Activated T-helper 9 cell treated with anti-CD3 and anti-CD28 coated beads, Interleukin-2, amount 50 U/mL, for 16 hours (primary cell): ENCODE measurements around the gene RGL2.
"Not testable (repeated sequence)": the region's sequence is repeated elsewhere in the genome, so short reads cannot be mapped to it uniquely, and the experiment has no call there.

Experiments
- DNase-seq: peaks from one replicate; pipeline ENCODE4 v3.0.0-alpha.2; 2020; ENCODE audit warnings: low read depth

RGL2 gene, protein sequence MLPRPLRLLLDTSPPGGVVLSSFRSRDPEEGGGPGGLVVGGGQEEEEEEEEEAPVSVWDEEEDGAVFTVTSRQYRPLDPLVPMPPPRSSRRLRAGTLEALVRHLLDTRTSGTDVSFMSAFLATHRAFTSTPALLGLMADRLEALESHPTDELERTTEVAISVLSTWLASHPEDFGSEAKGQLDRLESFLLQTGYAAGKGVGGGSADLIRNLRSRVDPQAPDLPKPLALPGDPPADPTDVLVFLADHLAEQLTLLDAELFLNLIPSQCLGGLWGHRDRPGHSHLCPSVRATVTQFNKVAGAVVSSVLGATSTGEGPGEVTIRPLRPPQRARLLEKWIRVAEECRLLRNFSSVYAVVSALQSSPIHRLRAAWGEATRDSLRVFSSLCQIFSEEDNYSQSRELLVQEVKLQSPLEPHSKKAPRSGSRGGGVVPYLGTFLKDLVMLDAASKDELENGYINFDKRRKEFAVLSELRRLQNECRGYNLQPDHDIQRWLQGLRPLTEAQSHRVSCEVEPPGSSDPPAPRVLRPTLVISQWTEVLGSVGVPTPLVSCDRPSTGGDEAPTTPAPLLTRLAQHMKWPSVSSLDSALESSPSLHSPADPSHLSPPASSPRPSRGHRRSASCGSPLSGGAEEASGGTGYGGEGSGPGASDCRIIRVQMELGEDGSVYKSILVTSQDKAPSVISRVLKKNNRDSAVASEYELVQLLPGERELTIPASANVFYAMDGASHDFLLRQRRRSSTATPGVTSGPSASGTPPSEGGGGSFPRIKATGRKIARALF

DNA sequence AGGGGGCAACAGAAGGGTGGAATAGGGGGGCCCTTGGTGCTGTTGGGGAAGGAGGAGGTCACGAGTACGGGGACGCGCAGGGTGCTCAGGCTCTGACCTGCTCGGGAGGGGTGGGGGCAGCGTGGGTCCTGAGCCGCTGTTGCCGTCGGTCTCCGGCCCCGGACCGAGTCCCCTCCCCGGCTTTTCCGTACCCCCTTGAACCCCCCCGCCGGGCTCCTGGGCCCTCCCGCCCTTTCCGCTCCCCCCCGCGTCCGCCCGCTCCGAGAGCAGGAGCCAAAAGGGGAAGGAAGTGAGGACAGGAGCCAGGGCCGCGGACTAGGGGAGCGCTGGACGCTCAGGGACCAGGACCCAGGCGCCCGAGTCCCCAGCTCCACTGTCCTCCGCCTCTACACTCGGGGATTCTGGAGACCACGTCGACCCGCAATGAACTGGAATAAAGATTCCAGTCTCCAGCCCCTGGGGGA, at the start of gene RGL2:
Gene RGL2 (minus strand): TSS at position 170 of the 464 bp plus-strand sequence. CDS start 332 bp downstream, outside the sequence.
- DNase-seq = peak; percentile 40

DNA sequence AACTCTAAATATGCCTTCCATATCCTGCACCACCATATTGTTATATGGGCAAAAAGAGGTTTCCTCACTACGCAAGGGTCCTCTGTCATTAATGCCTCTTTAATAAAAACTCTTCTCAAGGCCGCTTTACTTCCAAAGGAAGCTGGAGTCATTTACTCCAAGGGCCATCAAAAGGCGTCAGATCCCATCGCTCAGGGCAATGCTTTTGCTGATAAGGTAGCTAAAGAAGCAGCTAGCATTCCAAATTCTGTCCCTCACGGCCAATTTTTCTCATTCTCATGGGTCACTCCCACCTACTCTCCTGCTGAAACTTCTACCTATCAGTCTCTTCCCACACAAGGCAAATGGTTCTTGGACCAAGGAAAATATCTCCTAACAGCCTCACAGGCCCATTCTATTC, 49.1 kb upstream of the RGL2 start:
- DNase-seq = no peak

DNA sequence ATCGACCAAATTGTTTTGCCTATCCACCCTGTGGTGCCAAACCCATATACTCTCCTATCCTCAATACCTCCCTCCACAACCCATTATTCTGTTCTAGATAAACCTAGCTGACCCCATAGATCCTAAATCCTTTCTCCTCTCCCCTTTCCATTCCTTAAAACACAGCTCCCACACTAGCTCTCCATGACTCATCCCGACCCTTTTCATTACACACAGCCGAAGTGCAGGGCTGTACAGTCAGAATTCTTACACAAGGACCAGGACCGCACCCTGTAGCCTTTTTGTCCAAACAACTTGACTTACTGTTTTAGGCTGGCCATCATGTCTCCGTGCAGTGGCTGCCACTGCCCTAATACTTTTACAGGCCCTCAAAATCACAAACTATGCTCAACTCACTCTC, 48.2 kb upstream of the RGL2 start:
- not testable (repeated sequence) for DNase-seq

DNA sequence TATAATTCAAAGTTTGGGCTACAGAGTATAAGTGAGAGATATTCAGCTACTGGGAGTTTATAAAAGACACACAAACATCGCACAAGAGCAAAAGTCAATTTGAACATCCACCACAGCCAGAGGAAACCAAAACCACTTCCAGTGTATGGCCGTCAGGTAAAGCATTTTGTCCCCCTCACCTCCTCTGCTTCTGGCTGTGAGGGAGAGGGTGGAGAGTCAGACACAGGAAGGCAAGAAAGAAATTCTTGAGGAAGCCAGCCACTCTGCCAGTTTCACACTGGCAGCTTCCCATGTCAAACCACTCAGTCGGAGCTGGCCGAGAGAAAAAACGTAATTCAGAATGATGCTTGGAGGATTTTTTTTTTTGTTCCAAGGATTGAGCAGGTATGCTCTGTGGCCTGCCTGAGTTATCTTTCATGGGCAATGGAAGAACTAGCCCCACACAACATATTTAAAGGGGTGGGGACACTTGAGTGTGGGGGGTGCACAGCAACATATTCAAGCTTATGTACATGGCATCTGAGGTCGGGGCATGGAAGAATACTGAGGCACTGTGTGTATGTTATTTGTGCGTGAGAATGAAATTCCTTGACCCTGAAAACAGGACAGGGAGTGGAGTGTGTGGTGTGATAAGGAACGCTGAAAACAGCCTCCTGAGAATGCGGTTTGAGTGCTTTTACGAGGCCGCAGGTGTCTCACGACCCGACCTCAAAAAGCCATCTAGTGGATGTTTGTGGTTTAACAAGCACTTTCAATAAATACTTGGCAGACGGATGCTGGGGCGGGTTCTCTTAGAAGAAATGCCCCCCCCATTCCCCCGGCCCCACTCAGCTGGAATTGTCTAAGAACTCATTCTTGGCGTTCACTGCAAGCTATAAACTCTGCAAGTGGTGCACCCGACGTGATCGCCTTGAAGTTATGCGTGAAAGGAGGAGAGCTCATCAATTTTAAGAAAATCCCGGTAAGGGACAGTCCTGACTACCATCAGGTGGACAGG, 46.3 kb upstream of the RGL2 start:
- peak; percentile 37 for DNase-seq

DNA sequence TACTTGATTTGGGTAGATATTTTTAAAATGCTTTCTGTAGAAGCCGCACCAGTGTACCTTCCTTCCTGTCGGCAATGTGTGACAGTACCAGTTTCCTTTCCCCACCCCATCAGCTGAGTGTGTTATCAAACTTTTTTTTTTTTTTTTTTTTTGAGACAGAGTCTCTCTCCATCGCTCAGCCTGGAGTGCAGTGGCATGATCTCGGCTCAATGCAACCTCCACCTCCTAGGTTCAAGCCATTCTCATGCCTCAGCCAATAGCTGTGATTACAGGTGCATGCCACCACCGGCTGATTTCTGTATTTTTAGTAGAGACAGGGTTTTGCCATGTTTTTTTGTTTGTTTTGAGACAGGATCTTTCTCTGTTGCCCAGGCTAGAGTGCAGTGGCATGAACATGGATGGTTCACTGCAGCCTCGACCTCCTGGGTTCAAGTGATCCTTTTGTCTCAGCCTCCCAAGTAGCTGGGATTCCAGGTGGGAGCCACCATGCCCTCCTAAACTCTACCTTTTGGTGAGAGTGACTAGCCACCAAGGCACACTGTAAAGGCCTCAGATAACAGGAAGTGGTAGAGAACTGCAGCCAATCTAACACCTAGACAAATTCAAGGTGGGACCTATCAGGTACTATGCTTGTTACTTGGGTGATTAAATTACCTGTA, 45.3 kb upstream of the RGL2 start:
- DNase-seq = no peak

DNA sequence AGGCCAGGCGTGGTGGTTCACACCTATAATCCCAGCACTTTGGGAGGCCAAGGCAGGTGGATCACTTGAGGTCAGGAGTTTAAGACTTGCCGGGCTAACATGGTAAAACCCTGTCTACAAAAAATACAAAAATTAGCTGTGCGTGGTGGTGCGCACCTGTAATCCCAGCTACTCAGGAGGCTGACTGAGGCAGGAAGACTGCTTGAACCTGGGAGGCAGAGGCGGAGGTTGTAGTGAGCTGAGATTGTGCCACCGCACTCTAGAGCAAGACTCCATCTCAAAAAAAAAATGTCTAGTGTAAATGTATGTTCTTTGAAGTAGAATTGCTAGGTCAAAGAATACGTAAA, 44.8 kb upstream of the RGL2 start:
- not testable (repeated sequence) for DNase-seq

DNA sequence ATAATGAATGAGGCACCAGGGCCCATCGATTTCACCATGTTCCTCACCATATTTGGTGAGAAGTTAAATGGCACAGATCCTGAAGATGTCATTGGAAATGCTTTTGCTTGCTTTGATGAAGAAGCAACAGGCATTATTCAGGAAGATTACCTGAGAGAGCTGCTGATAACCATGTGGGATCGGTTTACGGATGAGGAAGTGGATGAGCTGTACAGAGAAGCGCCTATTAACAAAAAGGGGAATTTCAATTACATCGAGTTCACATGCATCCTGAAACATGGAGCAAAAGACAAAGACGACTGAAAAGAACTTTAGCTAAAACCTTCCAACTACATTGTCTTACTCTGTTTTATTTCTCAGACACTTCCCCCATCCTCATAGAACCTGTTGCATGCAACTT, 40.5 kb upstream of the RGL2 start:
- DNase-seq = no peak

DNA sequence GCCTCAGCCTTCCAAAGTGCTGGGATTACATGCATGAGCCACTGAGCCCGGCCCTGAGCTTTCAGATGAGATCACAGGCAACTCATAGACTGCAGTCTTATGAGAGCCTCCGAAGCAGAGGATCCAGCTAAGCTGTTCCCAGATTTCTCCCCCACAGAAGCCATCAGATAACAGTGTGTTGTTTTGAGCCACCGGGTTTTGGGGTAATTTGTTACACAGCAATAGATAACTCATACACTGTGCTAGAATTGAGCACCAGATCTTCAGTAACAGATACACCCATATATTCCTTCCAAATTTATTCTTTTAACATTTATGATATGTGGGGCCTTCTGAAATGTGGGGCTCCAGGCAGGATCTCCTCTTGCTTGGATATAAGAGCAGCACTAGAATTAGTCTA, 37.8 kb upstream of the RGL2 start:
- no peak for DNase-seq

DNA sequence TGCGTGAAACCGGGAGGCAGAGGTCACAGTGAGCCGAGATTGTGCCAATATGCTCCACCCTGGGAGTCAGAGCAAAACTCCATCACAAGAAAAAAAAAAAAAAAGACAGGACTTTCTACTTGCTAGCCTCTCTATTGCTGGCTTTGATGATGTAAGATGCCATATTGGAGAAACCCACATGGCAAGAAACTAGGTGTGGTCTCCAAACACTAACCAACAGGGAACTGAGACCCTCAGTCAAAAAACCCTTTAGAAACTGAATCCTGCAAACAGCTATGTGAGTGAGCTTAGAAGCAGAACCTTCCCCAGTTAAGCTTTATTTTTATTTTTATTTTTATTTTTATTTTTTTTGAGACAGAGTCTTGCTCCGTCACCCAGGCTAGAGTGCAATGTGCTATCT, 37.2 kb upstream of the RGL2 start:
- no peak for DNase-seq

DNA sequence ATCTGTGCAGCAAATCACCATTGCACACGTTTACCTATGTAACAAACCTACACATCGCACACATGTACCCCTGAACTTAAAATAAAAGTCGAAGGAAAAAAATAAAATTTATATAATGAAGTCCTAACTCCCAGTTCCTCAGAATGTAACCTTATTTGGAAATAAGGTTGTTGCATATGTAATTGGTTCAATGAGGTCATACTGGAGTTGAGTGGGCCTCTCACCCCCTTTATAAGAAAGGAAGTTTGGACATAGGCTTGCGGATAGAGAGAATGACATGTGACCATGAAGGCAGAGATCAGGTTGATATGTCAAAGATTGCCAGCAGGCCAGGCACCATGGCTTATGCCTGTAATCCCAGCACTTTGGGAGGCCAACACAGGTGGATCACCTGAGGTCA, 34.9 kb upstream of the RGL2 start:
- no peak for DNase-seq

DNA sequence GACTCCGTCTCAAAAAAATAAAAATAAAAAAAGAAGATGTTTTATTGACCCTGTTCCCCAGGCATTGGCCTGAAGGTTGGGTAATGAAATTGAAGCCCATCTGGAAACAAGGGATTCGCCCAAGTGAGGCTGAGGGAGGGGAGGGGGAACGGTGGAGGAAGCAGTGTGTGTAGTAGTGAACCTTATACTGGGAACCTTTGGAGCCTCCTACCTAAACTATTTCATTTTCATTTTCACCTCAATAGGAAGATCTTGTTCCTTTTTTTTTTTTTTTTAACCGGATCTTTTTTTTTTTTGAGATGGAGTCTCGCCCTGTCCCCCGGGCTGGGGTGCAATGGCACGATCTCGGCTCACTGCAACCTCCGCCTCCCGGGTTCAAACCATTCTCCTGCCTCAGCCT, 32.0 kb upstream of the RGL2 start:
- DNase-seq = no peak

DNA sequence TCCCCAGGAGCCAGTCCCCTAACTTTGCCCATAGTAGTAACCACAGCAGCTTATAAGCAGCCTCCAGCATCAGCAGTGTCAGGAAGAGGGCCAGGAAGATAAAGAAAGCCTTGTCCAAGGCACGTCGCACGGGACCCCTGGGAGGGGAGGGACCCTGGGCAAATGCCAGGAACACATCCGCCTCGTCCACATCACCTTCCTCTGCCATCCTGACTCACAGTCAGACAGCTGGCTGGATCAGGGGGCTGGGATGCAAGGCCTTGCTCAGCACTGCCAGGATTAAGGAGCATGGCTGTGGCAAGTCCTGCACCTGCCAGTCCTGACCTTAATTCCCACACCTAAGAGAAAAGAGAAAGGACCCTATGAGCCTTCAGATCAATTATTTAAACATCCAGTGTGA, 30.3 kb upstream of the RGL2 start:
- DNase-seq = no peak

DNA sequence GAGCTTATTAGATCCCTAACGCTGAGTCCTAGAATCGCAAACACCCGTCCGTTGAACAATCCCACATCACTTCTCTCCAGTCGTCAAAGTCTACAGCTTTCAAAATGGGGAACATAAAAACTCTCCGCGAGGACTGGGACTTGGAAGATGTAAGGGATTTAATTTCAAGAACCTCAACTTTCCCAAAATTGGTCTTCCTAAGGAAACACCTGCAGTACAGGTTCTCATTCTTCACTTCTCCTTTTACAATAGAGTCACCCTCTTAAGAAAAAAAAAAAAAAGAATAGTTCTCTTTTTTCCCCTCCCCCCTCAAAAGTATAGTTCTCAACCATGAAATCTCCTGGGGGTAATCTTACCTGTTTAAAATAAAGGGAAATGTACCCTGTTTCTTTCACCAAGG, 25.4 kb upstream of the RGL2 start:
- DNase-seq = no peak

DNA sequence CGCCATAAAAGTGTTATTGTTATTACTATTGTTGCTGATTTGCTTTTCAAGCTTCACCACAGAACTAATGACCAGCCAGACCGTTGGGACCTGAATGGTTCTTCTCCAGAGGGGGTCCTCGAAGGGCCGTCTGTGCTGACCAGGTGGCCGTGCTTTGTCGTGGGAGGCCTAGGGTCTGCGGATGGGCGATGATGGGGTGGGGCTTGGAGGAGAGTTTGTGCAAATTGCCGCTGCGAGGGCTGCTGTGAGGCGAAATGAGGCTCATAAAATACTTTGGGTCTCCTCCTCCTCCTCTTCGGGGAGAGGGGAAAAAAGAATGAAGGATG, 24.8 kb upstream of the RGL2 start:
- DNase-seq = no peak

DNA sequence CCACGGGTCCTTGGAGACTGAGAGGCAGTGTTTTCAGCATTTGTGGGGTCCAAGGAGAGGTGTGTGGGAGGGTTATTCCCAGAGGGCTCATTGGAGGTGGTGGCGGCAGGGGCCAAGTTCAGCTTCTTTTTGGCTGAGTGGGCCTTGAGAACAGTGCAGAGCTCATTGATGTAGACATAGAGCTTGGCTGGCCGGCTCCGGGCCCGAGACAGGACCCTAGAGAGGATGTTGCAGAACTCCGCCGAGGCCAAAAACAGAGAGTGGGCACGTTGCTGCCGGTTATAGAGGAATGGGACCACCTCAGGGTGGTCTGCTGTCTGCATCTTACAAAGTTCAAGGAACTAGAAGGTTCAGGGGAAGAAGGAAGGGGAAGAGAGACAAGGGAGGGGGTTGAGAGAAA, 22.5 kb upstream of the RGL2 start:
- no peak for DNase-seq

DNA sequence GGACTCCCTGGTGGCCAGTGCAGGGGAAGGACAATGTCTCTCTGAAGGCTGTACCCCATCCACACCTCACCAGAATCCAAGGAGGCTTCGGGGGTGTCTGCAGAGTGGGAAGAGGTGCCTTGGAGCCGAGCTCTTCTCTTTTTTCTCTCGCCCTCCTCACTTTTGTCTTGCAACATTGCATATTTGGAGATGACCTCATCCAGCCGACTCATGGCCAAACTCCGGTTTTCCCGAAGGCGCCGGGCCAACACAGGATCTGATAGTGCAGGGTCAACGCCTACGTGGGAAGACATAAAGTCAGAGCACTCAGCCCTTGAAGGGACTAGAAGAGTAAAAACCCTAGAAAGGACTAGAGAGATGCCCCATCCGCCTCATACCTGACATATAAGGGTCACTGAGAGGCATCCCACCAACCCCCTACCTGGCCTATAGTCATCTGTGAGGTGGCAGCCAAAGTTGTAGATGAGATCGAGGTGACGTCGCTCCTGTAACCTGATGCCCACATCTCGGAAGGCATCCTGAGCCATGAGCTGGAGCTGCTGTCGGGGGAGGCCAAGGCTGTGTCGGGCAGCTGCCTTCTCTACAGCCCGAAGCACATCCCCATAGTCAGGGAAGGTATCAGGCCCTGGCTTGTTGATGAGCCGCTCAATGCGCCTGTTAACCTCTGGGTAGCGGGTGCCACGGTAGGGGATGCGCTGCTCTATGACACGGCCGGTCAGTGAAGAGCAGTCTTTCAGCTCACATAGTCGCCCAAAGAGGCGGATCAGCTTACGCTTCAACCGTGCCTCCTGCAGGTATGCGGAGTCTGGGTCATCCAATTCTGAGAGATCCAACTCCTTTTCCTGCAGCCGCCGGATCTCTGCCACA, 21.8 kb upstream of the RGL2 start:
- no peak for DNase-seq

DNA sequence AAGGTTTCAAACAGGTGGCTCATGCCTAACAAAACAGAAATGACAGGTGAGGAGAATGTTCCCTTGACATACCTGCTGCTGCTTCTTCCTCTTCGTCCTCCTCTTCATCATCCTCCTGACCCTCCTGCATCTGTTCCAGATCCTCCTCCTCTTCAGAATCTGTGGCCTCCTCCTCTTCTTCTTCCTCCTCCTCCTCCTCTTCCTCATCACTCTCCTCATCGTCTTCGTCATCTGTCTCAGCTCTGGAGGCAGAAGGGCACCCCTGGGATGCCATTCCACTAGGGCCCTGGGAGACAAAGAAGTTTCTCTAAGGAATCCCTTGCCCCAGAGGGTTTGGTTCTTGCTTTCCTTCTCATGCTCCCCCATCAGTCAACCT, 21.2 kb upstream of the RGL2 start:
- no peak for DNase-seq

DNA sequence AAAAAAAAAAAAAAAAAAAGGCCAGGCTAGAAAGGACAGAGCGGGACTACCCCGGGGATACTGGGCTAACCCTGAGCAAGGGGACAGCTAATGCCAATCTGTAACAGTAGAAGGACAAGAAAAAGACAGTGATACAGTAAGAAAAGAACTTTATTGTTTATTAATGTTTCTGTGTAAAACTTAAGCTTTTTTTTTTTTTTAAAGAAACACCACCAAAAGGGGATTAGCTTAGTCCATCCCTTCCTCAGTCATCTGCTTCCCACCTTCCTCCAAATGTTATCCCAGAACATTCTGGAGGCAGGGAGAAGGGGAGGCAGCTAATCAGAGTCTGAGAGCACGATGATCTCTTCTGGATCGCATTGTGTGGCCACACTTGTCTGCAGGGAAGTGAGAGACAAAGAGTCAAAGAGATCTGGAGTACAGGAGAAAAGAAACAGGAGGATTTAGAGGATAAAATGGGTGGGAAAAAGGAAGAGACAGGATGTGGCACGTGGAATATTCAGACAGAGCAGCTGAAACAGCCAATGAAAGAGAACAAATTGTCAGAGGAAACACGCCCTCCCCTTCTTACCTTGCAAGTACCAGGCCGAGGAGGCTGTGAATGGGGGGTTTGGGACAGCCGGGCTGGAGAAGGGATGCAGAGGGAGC, 19.8 kb upstream of the RGL2 start:
- DNase-seq = no peak

DNA sequence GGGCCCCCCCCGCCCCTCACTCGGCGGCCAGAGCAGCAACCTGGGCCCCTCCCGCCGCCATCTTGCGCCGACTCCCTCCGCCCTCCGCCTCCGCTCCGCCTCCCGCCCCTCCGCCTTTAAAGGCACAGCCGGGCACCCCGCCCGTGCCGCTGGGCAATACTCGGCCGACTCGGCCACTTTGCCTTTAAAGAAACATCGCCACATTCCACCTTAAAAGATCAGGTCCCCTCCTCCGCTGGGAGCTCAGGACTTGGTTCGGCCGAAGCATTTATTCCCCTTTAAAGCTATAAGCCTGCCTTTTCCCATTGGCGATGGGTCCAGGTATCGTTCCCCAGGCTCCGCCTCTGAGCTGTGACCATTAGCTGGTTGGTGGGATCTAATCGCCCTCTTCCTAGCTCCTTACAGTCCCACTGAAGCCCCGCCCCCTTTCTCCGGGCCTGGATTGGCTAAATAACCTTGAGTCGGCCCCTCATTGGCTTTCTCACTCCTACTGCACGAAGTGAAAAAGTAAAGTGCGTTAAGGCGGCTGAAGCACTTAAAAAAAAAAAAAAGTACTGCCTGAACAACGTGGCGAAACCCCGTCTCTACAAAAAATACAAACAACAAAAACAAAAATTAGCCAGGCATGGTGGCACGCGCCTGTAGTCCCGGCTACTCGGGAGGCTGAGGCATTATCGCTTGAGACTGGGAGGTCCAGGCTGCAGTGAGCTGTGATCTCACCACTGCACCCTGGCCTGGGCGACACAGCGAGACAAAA, 19.1 kb upstream of the RGL2 start, which contains the start of gene ZBTB22:
Gene ZBTB22 (minus strand): TSS at position 76 of the 757 bp plus-strand sequence. CDS start 828 bp downstream, outside the sequence.
- peak; percentile 90 for DNase-seq

DNA sequence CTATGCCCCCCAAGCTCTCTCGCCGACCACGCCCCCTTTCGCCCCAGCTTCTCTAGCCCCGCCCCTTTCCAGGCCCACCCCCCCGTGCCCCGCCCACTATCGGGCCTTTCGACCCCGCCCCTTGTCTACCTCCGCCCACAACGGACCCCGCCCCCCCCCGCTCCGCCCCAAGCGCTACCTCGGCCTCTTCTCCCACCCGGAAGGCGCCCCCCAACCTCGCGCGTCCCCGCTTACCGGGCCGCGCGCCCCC, 18.6 kb upstream of the RGL2 start:
- DNase-seq = no peak
